GM18499 (cell line): Measurements from ENCODE around the gene COL7A1.

ENCODE experiments used
- ATAC-seq: cut with Tn5 transposase; IDR thresholded peaks from one replicate; pipeline ENCODE4 v1.9.1; 2021; ENCODE audit warnings: moderate number of reproducible peaks; ENCODE audit not compliant: insufficient read depth, unreplicated experiment

COL7A1 gene

DNA sequence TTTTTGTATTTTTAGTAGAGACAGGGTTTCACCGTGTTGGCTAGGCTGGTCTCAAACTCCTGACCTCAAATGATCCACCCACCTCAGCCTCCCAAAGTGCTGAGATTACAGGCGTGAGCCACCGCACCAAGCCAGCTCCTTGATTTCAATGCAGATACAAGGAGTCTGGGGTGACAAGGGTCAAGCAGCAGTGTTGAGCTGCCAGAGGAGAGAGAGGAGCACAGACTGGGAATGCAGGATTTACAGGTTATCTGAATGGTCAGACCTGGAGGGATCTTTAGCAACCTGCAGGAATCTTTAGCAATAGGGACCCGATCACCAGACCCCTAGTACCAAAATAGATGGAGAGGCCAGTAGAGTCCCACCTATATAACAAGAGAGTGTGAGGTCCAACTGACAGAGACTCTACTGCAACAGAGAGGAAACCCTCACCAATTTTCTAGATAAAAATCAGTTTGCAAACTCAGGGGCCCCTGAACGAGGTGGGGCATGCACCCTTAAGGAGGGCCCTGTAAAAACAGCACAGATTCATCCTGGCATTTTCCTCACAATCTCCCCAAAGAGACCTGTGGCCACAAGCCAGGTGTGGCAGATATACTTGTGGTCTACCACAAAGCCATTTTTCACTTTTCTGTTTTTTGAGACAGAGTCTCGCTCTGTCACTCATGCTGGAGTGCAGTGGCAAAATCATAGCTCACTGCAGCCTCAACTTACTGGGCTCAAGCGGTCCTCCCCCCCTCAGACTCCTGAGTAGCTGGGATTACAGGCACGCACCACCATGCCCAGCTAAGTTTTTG, 80.5 kb downstream of the COL7A1 start:
- ATAC-seq = no peak
